ENCODE measurements around the gene GRIN3B. TPM values are rescaled to one million over a fixed set of nuclear protein-coding genes. Genes with fewer than 3 reads are reported as not detected.

Gene GRIN3B
- total RNA-seq, 1 experiment from 2014 or later: not detected

DNA sequence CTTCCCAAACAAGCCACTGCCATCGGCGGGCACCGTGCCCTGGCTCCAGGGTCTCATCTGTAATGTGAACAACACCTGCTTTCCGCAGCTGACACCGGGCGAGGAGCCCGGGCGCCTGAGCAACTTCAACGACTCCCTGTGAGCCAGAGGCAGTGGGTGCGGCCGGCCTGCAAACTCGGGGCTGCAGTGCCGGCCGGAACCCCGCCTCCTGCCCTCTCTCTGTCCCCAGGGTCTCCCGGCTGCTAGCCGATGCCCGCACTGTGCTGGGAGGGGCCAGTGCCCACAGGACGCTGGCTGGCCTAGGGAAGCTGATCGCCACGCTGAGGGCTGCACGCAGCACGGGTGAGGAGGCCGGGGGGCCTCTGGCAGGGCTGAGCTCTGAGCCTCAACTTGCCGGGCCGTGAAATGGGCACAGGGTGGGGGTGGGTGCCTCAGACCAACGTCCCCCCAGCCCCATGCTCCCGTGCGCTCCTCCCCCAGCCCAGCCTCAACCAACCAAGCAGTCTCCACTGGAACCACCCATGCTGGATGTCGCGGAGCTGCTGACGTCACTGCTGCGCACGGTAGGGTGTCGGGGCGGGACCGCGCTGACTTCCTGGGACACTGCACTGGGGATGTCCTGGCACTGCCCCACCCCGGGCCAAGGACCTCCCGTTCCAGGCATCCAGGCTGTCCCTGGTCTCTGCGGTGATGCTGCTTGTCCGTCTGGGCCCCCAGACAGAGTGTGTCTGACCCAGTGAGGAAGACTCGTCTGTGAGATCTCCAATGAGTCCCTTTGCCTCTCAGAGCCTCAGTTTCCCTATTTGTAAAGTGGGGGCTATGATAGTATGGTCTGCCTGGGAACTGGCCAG lies 41.8 kb downstream of the GRIN3B start:
- peak; percentile 70 for DNase-seq (ENCODE audit: low read depth)

- peak; percentile 53 for DNase-seq (ENCODE audit: low read depth)
Measured at GRCh38 chr19:1042689-1043511, 42.7 kb downstream of the GRIN3B start.

DNA sequence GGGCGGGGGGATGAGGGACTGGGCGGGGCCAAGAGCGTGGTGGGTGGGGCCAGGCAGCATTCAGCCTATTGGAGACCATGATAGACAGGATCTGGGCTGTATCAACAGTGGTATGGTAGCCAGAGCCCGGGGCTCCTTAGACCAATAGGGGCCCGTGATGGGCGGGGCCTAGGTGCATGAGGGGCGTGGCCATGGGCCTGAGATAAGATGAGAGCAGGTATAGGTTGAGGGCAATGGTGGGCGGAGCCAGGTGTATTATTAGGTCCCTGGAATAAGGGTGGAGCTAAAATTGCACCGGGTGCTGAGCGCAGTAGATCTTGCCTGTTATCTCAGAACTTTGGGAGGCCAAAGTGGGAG lies 45.0 kb downstream of the GRIN3B start:
- peak; percentile 58 for DNase-seq (ENCODE audit: low read depth)

DNA sequence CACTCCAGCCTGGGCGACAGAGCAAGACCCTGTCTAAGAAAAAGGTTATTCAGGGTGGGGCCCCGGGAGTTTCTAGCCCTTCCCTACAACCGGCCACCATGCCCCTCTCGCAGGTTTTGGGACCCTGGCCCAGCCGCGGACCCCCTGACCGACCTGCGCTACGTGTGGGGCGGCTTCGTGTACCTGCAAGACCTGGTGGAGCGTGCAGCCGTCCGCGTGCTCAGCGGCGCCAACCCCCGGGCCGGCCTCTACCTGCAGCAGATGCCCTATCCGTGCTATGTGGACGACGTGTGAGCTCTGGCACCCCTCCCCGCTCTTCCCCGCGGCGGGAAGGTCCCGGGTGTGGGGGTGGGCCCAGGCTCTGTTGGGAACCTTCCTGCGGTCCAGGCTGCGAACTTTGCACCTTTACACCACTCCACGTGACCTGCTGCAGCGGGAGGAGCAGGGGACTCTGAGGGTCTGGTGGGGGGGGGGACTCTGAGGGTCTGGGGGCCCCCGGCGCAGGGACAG lies 46.0 kb downstream of the GRIN3B start:
- DNase-seq (ENCODE audit: low read depth): no peak

DNA sequence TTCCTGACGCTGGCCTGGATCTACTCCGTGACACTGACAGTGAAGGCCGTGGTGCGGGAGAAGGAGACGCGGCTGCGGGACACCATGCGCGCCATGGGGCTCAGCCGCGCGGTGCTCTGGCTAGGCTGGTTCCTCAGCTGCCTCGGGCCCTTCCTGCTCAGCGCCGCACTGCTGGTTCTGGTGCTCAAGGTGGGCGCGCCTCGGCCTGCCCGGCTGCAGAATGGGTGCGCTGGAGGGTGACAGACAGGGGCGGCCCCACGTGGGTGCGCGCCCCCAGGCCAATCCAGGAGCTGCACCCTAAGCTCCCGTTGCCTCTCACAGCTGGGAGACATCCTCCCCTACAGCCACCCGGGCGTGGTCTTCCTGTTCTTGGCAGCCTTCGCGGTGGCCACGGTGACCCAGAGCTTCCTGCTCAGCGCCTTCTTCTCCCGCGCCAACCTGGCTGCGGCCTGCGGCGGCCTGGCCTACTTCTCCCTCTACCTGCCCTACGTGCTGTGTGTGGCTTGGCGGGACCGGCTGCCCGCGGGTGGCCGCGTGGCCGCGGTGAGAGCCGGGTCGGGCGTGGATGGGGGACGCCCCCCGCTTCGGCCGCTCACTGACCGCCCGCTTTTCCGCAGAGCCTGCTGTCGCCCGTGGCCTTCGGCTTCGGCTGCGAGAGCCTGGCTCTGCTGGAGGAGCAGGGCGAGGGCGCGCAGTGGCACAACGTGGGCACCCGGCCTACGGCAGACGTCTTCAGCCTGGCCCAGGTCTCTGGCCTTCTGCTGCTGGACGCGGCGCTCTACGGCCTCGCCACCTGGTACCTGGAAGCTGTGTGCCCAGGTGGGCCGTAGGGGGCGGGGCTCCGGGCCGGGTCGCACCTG lies 46.8 kb downstream of the GRIN3B start:
- DNase-seq (ENCODE audit: low read depth): no peak

- DNase-seq (ENCODE audit: low read depth): no peak
Measured at GRCh38 chr19:1047696-1048147, 47.5 kb downstream of the GRIN3B start.

GRCh38 chr19:1049106-1049505 lies 48.9 kb downstream of the GRIN3B start:
- DNase-seq (ENCODE audit: low read depth): no peak

DNA sequence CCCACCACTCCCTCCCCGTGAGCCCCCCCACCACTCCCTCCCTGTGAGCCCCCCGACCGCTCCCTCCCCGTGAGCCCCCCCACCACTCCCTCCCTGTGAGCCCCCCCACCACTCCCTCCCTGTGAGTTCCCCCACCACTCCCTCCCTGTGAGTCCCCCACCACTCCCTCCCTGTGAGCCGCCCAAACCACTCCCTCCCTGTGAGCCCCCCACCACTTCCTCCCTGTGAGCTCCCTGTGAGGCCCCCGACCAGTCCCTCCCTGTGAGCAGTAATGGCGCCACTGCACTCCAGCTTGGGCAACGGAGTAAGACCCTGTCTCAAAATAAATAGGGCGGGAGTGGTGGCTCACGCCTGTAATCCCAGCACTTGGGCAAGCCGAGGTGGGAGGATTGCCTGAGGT lies 49.6 kb downstream of the GRIN3B start:
- no peak for DNase-seq (ENCODE audit: low read depth)

- no peak for DNase-seq (ENCODE audit: low read depth)
Measured at GRCh38 chr19:1050989-1051788, 51.0 kb downstream of the GRIN3B start.

DNA sequence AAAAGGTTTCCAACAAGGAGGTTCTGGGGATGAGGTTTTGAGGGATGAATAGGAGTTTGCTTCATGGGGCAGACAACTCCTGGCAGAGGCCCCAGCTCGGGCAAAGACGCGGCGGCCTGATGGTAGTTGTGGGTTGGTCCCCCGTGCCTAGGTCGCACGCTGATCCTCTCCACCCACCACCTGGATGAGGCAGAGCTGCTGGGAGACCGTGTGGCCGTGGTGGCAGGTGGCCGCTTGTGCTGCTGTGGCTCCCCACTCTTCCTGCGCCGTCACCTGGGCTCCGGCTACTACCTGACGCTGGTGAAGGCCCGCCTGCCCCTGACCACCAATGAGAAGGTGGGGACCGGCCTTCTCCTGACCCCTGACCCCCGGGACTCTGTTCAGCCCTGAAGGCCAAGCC lies 51.6 kb downstream of the GRIN3B start:
- DNase-seq (ENCODE audit: low read depth): no peak

- DNase-seq (ENCODE audit: low read depth): no peak
Measured at GRCh38 chr19:1052349-1052975, 52.2 kb downstream of the GRIN3B start.

DNA sequence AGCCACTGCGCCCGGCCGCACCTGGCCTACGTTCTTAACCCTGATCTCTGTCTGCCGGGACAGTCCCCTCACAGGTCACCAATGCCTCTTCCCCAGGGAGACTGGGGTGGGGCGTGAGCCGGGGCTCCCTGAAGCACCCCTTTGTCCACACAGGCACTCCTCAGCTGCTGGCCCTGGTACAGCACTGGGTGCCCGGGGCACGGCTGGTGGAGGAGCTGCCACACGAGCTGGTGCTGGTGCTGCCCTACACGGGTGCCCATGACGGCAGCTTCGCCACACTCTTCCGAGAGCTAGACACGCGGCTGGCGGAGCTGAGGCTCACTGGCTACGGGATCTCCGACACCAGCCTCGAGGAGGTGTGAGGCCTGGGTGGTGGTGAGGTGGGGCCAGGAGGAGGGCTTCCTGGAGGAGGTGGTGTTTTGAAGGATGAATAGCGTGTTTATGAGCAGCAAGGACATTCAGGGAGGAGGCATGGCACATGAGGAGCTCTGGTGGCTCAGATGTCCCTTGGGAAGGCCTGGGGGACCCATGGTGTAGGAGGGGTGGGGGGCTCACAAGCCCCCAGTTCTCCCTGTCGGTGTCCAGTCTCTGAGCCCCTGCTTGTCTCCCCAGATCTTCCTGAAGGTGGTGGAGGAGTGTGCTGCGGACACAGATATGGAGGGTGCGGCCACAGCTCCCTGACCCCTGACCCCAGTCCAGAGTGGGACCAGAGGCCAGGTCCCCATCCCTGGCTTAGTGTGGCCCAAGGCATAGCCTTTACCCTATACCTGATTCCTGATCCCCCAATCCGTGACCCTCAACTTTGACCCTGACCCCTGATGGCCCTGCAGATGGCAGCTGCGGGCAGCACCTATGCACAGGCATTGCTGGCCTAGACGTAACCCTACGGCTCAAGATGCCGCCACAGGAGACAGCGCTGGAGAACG lies 53.2 kb downstream of the GRIN3B start:
- DNase-seq (ENCODE audit: low read depth): no peak

- no peak for DNase-seq (ENCODE audit: low read depth)
Measured at GRCh38 chr19:1054102-1055027, 54.1 kb downstream of the GRIN3B start.

GRCh38 chr19:1055028-1055425 lies 54.8 kb downstream of the GRIN3B start:
- no peak for DNase-seq (ENCODE audit: low read depth)

DNA sequence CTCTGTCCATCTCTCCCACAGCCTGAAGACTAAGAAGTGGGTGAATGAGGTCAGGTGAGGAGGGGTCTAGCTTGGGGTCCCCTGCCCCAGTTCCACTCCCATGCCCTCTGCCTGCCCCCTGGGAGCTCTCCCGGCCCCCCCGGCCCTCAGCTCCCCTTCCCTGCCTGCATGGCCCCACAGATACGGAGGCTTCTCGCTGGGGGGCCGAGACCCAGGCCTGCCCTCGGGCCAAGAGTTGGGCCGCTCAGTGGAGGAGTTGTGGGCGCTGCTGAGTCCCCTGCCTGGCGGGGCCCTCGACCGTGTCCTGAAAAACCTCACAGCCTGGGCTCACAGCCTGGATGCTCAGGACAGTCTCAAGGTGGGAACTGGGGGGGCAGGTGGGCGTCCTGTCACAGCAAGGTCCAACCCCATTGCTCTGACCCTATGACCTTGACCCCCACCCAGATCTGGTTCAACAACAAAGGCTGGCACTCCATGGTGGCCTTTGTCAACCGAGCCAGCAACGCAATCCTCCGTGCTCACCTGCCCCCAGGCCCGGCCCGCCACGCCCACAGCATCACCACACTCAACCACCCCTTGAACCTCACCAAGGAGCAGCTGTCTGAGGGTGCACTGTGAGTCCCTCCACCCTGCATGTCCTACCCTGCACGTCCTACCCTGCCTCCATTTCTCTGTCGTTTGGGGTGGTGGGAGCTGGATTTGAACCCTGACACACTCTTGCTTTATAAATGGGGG lies 55.8 kb downstream of the GRIN3B start:
- DNase-seq (ENCODE audit: low read depth): no peak

- no peak for DNase-seq (ENCODE audit: low read depth)
Measured at GRCh38 chr19:1057176-1057855, 57.1 kb downstream of the GRIN3B start.

DNA sequence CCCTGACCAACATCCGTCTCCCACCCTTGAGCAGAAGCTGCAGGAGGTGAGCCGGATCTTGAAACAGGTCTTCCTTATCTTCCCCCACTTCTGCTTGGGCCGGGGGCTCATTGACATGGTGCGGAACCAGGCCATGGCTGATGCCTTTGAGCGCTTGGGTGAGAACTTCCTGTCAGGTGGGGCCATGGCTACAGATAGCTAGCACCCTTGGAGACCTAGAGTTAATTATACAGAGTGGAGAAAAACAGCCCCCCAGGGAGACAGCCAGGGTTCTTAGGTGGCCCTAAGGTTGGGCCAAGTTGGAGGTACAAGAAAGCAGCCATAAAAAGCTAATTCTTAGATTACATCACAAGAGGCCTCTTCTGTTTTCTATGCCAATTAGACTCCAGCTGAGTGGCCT lies 57.9 kb downstream of the GRIN3B start:
- DNase-seq (ENCODE audit: low read depth): no peak

Measured in Daoy (cell line).